Mucosa of descending colon (tissue), 3 donors: ENCODE measurements around the gene GPR107. TPM values are rescaled to one million over a fixed set of nuclear protein-coding genes. Genes with fewer than 3 reads are reported as not detected.

Source experiments
- ATAC-seq: fragments of 200-7000 bp; cut with Tn5 transposase; one replicate; pipeline ENCODE4 v1.9.1; 2020; ENCODE audit warnings: mild to moderate bottlenecking, moderate library complexity
- DNase-seq, 3 donors: peaks; one replicate each; pipeline ENCODE4 v3.0.0-alpha.2; 2020
- H3K36me3 ChIP-seq: fragments of 200-600 bp; one replicate; pipeline ENCODE4 v1.8.0; 2021; ENCODE audit warnings: low read depth, mild to moderate bottlenecking
- H3K4me1 ChIP-seq: fragments of 200-600 bp; one replicate; pipeline ENCODE4 v1.8.0; 2021; ENCODE audit warnings: low read depth, mild to moderate bottlenecking
- H3K4me3 ChIP-seq: fragments of 200-600 bp; one replicate; pipeline ENCODE4 v1.8.0; 2021; ENCODE audit warnings: mild to moderate bottlenecking
- H3K9me3 ChIP-seq: fragments of 200-600 bp; one replicate; pipeline ENCODE4 v1.8.0; 2021; ENCODE audit warnings: mild to moderate bottlenecking
- CTCF ChIP-seq: fragments of 200-600 bp; IDR thresholded peaks from one replicate; pipeline ENCODE4 v1.8.0; 2022; ENCODE audit warnings: antibody characterized with exemption, mild to moderate bottlenecking
- intact Hi-C, 2 donors: fragments of 100-400 bp; cut with DNase I in 1 of 2; cut with micrococcal nuclease in 1 of 2; formaldehyde crosslinking; loops; one replicate each; pipeline versions ENCODE4 v1.11.0 to v1.11.1; 2022; cut with DNase I, micrococcal nuclease
- total RNA-seq, 3 donors: library from RNA; stranded (reverse); fragmentation: NEBNext Ultra II Directional in 2 of 3; extraction: Animal tissue kit (Norgen Biotek cat#: 25700) in 2 of 3; gene quantifications; one replicate each; pipeline versions ENCODE4 v1.2.1 to v1.2.4, GENCODE V29; 2021 to 2023
- donor health status: DM: no; HTN: no; CAD: no; lungs with moderate emphysema.
- donor health status: DM: no; HTN: no; CAD: no.
- donor health status: DM: no; HTN: yes; CAD: no.

The GPR107 gene
- total RNA-seq, 3 donors from 2014 or later = 39.7 to 50.1 (median 49.1) TPM

- H3K4me1 ChIP-seq = no peaks in the 10 kb centered on the region
- no peaks in the 10 kb centered on the region for H3K36me3 ChIP-seq
- intact Hi-C loops = no loop called here
- ATAC-seq = no peak
- DNase-seq = no peak
- H3K9me3 ChIP-seq = no peaks in the 10 kb centered on the region
- no peak for TF ChIP-seq CTCF
- H3K4me3 ChIP-seq = no peak overlapping the region
These were observed 34.3 kb downstream of the GPR107 start for GRCh38 chr9:130088051-130088450.

- DNase-seq (no peak), ATAC-seq (no peak)
- no peaks in the 10 kb centered on the region for H3K4me1 ChIP-seq
- H3K36me3 ChIP-seq = no peaks in the 10 kb centered on the region
- H3K9me3 ChIP-seq = no peaks in the 10 kb centered on the region
- intact Hi-C loops = no loop called here
- TF ChIP-seq CTCF = no peak
- no peak overlapping the region for H3K4me3 ChIP-seq
These were observed 35.4 kb downstream of the GPR107 start for GRCh38 chr9:130089141-130089540.

- Histone ChIP-seq H3K4me1 (no peaks in the 10 kb centered on the region), H3K36me3 (no peaks in the 10 kb centered on the region), H3K4me3 (no peak overlapping the region), H3K9me3 (no peaks in the 10 kb centered on the region)
- ATAC-seq (no peak), DNase-seq (no peak)
- intact Hi-C loops = no loop called here
- TF ChIP-seq CTCF = no peak
These were observed 37.2 kb downstream of the GPR107 start for GRCh38 chr9:130090915-130091314.

- no peak overlapping the region for H3K4me3 ChIP-seq
- H3K4me1 ChIP-seq = no peaks in the 10 kb centered on the region
- intact Hi-C loops = no loop called here
- H3K36me3 ChIP-seq = no peaks in the 10 kb centered on the region
- ATAC-seq (no peak), DNase-seq (no peak)
- no peaks in the 10 kb centered on the region for H3K9me3 ChIP-seq
- TF ChIP-seq CTCF = no peak
These were observed 39.2 kb downstream of the GPR107 start for GRCh38 chr9:130092910-130093309.

GRCh38 chr9:130095872-130096271 is 42.2 kb downstream of the GPR107 start:
- Histone ChIP-seq H3K36me3 (no peaks in the 10 kb centered on the region), H3K9me3 (no peaks in the 10 kb centered on the region), H3K4me1 (no peaks in the 10 kb centered on the region), H3K4me3 (no peak overlapping the region)
- no peak for ATAC-seq
- intact Hi-C loops = no loop called here
- TF ChIP-seq CTCF = no peak
- DNase-seq = no peak

GRCh38 chr9:130100681-130101080 is 47.0 kb downstream of the GPR107 start:
- DNase-seq (no peak), ATAC-seq (no peak)
- Histone ChIP-seq H3K4me3 (no peak overlapping the region), H3K36me3 (no peaks in the 10 kb centered on the region), H3K9me3 (no peaks in the 10 kb centered on the region), H3K4me1 (no peaks in the 10 kb centered on the region)
- intact Hi-C loops = loop anchor here in 1 of 2 donors (10.0 kb wide), 1 partner anchor 244 kb away; no protein-coding TSS in a partner anchor
- no peak for TF ChIP-seq CTCF
